Right ventricle myocardium inferior (tissue), 1 donor: ENCODE results near the gene HELZ. TPM values are rescaled to one million over a fixed set of nuclear protein-coding genes. Genes with fewer than 3 reads are reported as not detected.

Experiments
- ATAC-seq: fragments of 200-7000 bp; cut with Tn5 transposase; one replicate; pipeline ENCODE4 v1.9.1; 2020; ENCODE audit warnings: mild to moderate bottlenecking, moderate library complexity
- DNase-seq: peaks from one replicate; pipeline ENCODE4 v3.0.0; 2021; ENCODE audit errors: missing footprints
- intact Hi-C: fragments of 100-400 bp; cut with DNase I; formaldehyde crosslinking; loops from one replicate; pipeline ENCODE4 v1.11.0; 2022
- total RNA-seq: library from RNA; stranded (reverse); fragmentation: NEBNext Ultra II Directional; extraction: Animal tissue kit (Norgen Biotek cat#: 25700); gene quantifications from one replicate; pipeline ENCODE4 v1.2.1, GENCODE V29; 2021
- donor health status: DM: no; HTN: yes; CAD: no; lungs with severe emphysema.

The HELZ gene
- total RNA-seq, 1 donor from 2014 or later = 31.4 TPM

DNA sequence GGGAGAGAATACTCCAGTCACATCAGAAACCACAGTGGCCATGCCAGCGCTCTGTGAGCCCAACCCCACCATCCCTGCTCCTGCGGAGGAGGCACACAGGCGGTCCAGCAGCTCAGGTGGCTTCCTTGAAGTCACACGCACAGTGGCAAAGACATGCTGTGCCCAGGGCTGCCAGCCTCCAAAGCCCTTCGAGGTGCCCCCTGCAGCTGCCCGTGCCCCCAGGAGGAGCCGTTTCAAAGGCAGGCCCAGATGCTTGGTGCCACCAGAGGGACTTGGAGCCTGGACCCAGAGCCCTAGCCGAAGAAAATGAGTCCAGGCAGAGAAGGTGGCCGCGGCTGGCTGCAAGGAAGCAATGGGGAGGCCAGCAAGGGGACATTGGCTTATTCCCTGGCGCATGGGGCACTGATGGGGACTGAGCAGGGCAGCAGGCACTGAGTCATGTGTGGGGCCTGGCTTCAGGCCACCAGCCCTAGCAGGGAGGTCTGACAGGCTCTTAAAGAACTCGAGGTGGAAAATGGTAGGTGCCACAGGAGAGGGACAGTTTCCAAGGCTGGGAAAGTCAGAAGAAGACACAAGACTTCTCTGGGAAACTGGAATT, 217.9 kb downstream of the HELZ start:
- peak; percentile 75 for ATAC-seq

DNA sequence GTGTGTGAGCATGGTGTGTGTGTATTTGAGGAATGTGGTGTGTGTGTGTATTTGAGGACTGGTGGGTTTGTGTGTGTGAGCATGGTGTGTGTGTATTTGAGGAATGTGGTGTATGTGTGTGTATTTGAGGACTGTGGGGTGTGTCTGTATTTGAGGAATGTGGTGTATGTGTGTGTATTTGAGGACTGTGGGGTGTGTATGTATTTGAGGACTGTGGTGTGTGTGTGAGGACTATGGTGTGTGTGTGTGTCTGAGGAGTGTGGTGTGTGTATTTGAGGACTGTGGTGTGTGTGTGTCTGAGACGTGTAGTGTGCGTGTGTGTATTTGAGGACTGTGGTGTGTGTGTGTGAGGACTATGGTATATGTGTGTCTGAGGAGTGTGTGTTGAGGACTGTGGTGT, 218.7 kb downstream of the HELZ start:
- intact Hi-C loops = no loop called here
- DNase-seq (no peak), ATAC-seq (no peak)

More for the DNA sequence above, 217.9 kb downstream of the HELZ start:
- DNase-seq = no peak
- intact Hi-C loops = no loop called here

DNA sequence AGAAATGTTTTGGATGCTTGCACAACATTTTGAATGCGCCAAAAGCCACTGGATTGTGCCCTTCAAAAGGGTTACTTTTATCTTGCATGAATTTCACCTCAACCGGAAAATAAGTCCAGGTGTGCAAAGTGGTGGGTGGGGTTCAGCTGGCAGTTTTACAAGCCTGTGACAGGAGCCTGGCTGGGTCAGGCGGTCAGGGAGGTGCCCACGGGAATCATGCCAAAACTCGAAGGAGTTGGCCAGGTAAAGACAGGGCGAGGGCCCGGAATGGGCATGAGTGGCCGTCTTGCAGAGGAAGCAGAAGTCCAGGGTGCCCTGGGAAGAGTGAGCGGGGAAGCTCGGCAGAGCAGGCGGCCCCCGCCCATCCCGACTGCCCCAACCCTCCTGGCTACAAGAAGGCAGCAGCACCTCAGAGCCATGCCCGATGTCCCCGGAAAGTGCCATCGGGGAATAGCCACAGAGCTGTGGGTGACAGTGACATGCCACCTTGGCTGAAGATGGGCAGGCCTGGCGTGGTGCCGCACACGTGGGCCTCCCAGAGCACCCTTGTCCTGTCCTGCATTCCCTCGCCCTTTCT, 219.7 kb downstream of the HELZ start:
- intact Hi-C loops = no loop called here
- DNase-seq (no peak), ATAC-seq (no peak)

DNA sequence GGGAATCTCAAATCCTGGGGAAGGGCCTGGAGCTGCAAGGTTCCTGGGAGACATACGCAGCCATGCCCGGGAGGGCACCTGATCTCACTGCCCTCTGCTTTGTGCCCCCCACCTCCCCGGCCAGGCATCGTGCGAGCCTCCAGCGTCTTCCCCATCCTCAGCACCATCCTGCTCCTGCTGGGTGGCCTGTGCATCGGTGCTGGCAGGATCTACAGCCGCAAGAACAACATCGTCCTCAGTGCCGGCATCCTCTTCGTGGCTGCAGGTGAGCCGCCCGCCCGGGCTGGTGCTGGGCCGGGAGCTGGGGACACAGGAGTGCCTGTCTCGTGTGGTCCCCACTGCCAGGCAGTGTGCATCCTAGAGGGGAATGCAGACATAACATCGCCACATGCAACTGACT, 220.3 kb downstream of the HELZ start:
- intact Hi-C loops = no loop called here
- ATAC-seq = no peak
- no peak for DNase-seq

DNA sequence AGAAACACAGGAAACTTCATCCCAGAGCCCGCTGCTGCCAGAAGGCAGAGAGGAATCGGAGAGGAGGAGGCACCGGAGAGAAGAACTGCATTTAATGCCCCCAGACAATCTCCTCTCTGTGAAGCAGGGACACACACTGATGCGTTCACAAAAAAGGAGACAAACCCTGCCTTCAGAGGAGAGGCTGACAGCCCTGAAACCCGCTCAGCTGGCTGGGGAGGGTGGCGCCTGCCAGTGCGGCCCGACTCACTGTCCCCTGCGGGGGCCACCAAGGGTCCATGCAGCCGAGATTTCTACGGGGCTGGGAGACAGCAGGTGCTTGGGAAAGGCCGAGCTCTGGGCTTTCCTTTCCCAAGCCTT, 222.6 kb downstream of the HELZ start:
- no peak for ATAC-seq
- DNase-seq = no peak
- intact Hi-C loops = no loop called here

DNA sequence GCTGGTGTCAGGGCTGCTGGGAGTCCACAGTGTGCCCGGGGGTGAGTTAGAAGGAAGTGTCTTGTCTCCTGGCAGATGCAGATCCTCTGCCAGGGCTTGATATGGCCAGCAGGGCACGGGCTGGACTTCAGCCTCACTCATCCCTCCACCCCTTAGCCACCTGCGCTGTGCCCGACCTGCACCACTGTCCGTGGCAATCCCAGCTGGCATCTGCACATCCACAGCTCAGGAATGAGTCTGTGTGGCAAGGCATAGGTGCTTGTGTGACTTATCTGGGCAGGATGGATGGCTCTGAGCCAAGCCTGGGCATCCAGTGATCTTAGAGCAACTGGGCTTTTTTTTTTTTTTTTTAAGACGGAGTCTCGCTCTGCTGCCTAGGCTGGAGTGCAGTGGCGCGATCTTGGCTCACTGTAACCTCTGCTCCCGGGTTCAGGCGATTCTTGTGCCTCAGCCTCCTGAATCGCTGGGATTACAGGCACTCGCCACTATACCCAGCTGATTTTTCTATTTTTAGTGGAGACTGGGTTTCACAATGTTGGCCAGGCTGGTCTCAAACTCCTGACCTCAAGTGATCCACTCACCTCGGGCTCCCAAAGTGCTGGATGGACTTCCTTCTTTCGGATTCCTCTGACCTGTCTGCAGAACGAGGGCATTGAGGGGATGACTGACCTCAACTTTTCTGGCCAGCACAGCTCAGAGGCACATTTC, 223.1 kb downstream of the HELZ start:
- DNase-seq (no peak), ATAC-seq (peak; percentile 11)
- intact Hi-C loops = no loop called here

DNA sequence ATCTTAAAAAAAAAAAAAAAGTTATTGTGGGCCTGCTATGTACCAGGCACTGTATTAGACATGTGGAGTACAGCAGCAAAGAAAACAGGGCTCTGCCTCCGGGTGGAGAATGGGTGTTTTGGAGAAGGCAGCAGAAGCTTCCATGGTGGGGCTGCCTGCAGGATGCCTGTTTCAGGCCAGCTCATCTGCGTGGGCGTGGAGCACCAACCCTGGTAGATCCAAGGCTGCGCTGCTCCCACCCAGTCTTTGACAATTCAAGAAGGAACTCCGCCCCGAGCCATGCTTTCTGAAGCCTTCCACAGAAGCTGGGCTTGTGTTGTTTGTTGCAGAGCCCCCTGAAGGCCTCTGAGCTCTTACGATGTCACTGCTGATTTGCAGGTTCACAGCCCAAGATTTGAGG, 223.8 kb downstream of the HELZ start:
- DNase-seq = no peak
- intact Hi-C loops = no loop called here
- no peak for ATAC-seq

Other genes starting within 250 kb of the HELZ start
- gene CACNG1, start 200.6 kb downstream of the HELZ start, total RNA-seq = not detected
- 45.5 TPM for gene PSMD12, start 121.4 kb upstream of the HELZ start, total RNA-seq
- 13.8 TPM for gene PITPNC1, start 132.1 kb upstream of the HELZ start, total RNA-seq